Cerebellar cortex (tissue), 1 donor: Measurements from ENCODE around the gene SELENOH.

Experiments used
- DNase-seq: peaks from one replicate; pipeline ENCODE4 v3.0.0-alpha.2; 2015; ENCODE audit warnings: low spot score

SELENOH gene

DNA sequence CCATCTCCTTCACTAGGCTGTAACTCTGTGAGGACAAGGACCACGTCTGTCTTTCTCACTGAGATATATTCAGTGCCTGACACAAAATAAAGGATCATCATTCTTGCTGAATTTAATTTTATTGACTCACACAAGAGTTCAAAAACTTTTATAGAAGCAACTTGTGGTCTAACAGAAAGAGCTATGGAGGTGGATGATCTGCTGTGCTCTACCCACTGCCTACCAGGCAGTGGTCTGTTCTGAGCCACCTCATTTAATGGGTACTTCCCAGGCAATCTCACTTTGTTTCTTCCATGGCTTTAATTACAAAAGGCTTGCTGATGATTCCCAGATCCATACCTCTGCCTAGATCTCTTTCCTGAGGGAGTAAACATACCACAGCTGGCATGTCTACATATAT, 5.6 kb downstream of the SELENOH start:
- DNase-seq = no peak

GRCh38 chr11:57751176-57751575, 9.9 kb downstream of the SELENOH start:
- no peak for DNase-seq

DNA sequence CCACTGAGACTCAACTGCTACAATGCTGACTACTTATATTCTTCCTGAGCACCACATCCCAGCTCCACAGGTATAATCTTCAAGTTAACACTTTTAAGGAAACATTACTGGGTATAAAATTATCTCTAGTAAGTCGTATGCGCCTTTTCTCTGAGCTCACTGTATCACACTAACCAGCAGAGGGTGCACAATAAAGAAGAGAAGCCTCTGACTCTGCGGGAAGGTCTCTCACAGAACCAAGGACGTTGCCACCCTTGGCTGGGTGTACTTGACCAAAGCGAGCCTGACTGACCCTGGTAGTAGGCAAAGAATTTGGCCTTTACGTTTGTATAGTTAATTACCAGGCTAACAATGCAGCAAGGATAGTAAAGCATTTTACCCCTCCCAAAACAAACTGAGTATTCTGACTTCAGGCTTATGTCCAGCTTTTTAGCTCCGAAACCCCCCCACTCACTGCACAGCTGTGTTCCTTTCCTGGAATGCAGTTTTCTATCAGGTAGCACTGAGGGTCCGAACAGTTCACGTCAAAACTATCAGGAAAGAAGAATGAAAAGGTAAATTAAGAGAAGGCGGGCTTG, 10.5 kb downstream of the SELENOH start, which contains the start of gene BTBD18:
TSS of gene BTBD18 (minus strand) at position 144 of the 578 bp plus-strand sequence. CDS start 631 bp downstream, outside the sequence.
- peak; percentile 42 for DNase-seq

GRCh38 chr11:57752954-57753353, 11.7 kb downstream of the SELENOH start:
- no peak for DNase-seq

DNA sequence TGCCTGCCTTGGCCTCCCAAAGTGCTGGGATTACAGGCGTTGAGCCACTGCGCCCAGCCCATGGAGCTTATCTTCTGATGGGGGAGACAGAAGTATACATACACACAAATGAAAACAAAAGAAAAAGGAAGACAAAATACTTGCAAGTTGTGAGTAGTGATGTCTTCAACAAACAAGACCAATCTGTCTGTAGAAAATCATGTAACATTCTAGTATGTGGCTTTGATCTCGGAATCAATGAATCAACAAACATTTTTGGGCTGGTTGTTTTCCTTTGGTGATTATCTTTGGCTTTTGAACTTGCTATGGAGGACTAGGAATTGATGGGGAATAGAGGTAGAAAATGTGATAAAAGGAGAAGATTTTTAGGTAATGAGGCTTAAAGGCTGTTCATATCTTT, 16.9 kb downstream of the SELENOH start:
- no peak for DNase-seq

DNA sequence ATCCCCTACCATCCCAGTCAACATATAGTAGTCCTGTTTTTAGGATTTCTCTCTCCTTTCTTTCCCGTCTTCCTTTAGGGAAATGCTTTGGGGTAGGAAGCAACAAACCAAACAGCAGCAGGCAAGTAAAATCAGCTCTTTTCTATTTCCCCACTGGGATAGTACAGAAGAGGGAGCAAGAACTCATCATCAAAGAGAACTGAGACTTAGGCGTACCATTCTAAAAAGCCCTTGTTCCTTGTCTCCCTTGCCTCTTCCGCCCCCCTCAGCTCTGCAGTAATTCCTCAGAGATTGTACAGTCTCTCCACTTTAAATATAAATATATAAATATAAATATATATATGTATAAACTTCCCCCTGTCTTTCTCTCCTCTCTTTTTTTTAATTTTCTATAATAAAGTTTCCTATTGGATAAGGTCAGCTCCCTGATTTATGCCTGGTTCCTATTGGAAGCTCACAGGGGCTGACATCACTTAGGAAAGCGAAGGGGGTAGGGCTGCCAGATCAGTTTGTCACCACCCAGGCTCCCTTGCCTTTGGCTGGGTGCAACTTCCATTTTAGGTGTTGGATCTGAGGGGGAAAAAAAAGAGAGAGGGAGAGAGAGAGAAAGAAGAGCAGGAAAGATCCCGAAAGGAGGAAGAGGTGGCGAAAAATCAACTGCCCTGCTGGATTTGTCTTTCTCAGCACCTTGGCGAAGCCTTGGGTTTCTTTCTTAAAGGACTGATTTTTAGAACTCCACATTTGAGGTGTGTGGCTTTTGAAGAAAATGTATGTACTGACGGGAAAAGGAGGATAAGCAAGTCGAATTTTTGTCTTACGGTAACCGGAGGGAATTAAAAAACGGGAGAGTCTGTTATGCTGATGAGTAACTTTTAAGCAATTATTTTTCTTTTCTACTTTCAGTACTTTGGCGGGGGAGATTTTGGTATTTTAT, 20.3 kb downstream of the SELENOH start, which contains the start of gene CTNND1:
TSS of gene CTNND1 (plus strand) at position 502 of the 934 bp plus-strand sequence. CDS start 29,677 bp downstream, outside the sequence.
- peak; percentile 98 for DNase-seq

GRCh38 chr11:57762235-57762861, 21.1 kb downstream of the SELENOH start:
- DNase-seq = peak; percentile 41

DNA sequence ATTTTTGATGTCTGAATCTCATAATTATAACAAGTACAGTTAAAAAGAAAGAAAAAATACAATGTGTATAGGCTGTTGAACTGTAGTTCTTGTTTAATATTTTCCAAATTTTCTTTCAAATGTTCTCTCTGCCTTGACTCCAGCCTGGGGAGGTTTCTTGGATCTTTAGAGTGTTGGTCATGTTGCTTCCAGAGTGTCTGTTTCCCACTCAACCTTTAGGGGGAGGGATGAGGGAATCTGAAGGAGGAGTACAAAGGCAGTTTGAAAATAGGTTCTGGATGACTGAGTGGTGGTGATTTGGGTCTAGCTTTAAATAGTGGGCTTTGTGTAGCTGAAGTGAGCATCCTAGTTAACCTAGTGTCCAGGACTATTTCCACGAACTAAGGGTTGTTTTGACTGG, 22.3 kb downstream of the SELENOH start:
- DNase-seq = peak; percentile 78

DNA sequence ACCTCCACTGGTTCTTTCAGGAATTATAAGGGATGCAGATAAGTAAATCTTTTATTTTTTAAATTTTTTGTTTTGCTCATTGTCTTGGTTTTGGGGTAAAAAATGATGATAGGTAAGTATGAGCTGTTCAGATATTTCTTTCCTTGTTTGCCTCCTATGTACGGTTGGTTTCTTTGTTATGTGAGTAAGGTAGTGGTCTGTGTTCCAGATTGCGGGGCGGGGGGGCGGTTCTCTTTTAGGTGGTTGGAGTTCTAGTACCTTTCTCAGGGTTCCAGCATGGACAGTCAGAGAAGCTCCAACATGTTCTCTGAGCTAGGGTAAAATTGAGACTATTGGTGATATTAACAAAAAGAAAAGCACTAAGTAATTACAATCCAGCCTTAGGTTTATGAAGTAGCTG, 22.7 kb downstream of the SELENOH start:
- no peak for DNase-seq

DNA sequence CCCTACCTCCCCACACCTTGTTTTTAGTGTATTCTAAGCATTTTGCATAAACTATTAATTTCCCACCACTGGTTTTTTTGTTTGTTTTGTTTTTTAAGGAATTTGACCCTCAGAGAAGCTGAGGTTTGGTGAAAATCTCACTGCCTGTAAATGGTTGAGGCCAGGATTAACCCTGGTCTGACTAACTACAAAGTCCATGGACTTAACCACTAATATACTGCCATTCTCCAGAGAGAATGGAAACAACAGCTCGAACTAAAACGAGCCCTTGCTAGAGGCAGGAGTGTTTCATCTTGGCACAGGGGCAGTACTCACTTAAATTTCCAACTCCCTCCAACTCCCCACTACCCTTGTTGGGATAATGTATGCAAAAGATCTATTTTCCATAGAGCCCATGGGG, 23.3 kb downstream of the SELENOH start:
- DNase-seq = no peak

- DNase-seq = no peak
Observed at GRCh38 chr11:57764972-57765371, 23.7 kb downstream of the SELENOH start.

DNA sequence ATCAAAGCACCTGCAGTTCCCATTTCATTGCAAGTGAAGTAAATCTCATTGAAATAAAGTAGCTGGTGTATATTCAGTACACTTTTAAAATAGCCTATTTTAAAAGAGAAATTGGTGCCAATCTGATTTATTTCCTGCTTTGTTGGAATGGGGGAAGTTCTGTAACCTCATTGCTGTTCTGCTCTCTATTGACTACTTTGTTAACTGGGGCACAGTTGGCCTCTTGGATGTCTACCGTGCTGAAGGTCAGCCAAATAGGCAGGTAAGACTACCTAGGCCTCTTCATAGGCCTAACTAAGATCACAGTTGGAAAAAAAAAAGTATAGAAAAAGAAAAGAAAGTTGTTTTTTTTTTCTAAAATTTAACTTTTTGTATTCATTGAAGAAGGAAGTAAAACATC, 29.5 kb downstream of the SELENOH start:
- DNase-seq = no peak

- no peak for DNase-seq
Observed at GRCh38 chr11:57771365-57771764, 30.1 kb downstream of the SELENOH start.

DNA sequence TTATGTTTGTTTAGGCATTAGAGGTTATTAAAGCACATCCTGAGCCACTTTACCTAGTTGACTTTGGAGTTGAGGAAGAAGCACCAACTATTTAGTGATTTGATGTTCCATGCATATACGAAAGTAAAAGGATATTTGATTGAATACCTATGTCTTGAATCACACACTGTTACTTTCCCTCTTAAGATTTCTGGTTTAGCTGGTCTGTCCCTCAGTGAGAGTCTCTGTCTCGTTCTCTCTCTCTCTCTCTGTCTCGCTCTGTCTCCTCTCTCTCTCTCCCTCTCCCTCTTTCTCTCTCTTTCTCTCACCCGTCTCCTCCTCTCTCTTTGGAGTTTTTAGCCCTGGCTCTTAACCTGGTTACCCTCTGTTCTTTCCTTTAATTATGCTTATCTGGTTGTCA, 31.3 kb downstream of the SELENOH start:
- no peak for DNase-seq

DNA sequence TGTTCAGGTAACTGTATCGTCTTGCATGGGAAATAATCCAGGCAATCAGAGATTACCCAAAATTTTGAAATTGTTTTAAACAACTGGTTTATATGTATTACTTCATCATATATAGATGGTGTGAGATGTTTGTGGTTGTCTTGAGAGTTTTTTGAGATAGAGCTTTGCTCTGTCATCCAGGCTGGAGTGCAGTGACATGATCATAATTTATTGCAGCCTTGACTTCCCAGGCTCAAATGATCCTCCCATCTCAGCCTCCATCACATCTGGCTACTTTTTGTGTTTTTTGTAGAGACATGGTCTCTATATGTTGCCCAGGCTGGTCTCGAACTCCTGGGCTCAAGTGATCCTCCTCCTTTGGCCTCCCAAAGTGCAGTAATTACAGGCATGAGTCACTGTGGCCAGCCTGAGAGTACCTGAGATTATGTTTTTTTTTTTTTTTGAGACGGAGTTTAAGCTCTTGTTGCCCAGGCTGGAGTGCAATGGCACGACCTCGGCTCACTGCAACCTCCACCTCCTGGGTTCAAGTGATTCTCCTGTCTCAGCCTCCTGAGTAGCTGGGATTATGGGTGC, 31.8 kb downstream of the SELENOH start:
- no peak for DNase-seq

GRCh38 chr11:57775491-57775890, 34.2 kb downstream of the SELENOH start:
- no peak for DNase-seq

DNA sequence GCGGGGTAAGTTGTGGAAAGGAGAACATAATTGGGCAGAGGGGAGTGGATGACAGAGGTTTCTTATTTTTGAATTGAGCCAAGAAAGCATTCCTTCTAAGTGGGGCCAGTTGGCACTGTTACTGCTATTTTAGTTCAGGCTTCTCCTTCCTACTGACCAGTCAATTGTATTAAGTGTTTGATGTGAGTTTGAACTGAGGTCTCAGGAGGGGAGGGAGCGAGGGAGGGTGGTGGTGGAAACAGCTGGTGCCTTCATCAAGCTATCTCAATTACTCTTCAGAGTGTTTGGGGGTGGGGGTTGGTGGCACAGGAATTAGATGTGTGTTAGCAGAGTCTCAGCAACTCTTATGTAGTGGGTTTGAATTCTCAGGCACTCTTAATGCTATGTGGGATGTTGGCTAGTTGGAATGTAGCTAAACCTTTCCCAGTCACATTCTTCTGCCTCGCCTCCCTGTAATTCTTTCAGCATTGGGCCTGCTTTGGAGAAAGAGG, 34.8 kb downstream of the SELENOH start:
- DNase-seq = no peak

DNA sequence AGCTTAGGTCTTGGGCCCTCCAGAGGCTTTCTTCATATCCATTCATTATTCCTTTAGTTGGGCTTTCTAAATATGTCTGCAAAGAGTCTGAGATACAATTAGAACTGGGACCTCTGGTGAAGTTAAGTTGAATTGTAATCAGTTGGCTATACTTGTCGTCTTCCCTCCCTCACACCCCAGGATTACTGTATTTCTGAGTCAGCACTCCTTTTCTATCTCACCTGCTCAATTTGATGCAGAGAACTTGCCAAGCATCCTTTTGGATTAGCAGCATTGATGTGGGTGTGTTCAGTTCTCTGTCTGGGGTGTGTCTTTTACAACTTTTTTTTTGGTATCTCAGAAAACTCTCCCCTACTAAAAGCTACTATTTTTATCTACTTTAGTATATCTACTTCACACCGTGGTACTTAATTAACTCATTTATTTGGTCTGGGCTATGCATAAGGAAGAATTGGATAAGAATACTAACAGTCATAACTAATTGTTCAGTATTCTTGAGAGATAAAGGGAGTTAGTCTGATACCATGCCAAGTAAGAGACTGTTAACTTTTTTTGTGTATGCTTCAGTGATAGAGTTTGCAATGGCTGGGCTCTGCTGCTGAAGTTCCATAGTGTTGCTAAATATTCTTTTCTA, 35.4 kb downstream of the SELENOH start:
- DNase-seq = no peak

- no peak for DNase-seq
Observed at GRCh38 chr11:57777969-57778317, 36.7 kb downstream of the SELENOH start.

GRCh38 chr11:57778318-57779037, 37.2 kb downstream of the SELENOH start:
- DNase-seq = peak; percentile 74

- DNase-seq = peak; percentile 24
Observed at GRCh38 chr11:57779276-57779675, 38.0 kb downstream of the SELENOH start.
